Right atrium auricular region (tissue), 2 donors: ENCODE results near the gene MCM3. TPM values are rescaled to one million over a fixed set of nuclear protein-coding genes. Genes with fewer than 3 reads are reported as not detected.

ENCODE experiments used
- DNase-seq: peaks from one replicate; pipeline ENCODE4 v3.0.0-alpha.2; 2019; ENCODE audit warnings: low spot score
- H3K27ac ChIP-seq, 2 donors: fragments of 200-600 bp; sonication (generic); 1 replicate in 1 of 2; 2 replicates in 1 of 2; pipeline ENCODE4 v1.5.1; 2016 to 2019
- H3K27me3 ChIP-seq, 2 donors: fragments of 200-600 bp; sonication (generic); one replicate each; pipeline versions ENCODE4 v1.5.1 to v1.6.0; 2017 to 2019
- H3K36me3 ChIP-seq: fragments of 200-600 bp; sonication (generic); one replicate; pipeline ENCODE4 v1.5.1; 2016
- H3K4me1 ChIP-seq, 2 donors: fragments of 200-600 bp; sonication (generic); one replicate each; pipeline versions ENCODE4 v1.5.1 to v1.6.0; 2017 to 2019
- H3K4me3 ChIP-seq, 2 donors: fragments of 200-600 bp; sonication (generic); 1 replicate in 1 of 2; 2 replicates in 1 of 2; pipeline ENCODE4 v1.5.1; 2017 to 2019; ENCODE audit warnings: mild to moderate bottlenecking in 1 of 2, moderate library complexity in 1 of 2
- H3K9me3 ChIP-seq, 2 donors: fragments of 200-600 bp; sonication (generic); one replicate each; pipeline ENCODE4 v1.5.1; 2019
- total RNA-seq, 2 donors: library from RNA; depleted of rRNA; stranded (reverse); fragments of >200 nt; gene quantifications; one replicate each; pipeline ENCODE4 v1.1.0, GENCODE V29; 2016
- TF ChIP-seq, protein P1 (sequence below), 2 donors: fragments of 200-600 bp; sonication (generic); IDR thresholded peaks; one replicate each; pipeline ENCODE4 v1.5.1; 2019; ENCODE audit warnings: antibody characterized with exemption in 2 of 2

MCM3 gene
- total RNA-seq, 2 donors from 2014 or later, result 18.5 to 20.8 TPM

DNA sequence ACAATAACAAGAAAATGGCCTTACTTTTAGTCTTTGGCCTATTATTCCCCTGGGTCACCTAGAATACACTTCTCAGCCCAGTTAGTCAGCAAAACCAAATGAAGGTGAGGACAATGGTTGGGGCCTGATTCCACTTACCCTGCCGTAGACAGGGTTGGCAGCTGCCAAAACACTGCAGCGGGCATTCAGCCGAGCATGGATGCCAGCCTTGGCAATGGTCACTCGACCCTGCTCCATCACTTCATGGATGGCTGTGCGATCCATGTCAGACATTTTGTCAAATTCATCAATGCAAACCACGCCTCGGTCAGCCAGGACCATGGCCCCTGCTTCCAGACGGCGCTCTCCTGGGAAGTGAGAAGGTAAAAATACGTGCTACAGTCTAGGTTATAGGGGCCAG lies 8.4 kb downstream of the MCM3 start:
- H3K4me1 ChIP-seq, result no peaks in the 10 kb centered on the region
- TF ChIP-seq, protein P1, sequence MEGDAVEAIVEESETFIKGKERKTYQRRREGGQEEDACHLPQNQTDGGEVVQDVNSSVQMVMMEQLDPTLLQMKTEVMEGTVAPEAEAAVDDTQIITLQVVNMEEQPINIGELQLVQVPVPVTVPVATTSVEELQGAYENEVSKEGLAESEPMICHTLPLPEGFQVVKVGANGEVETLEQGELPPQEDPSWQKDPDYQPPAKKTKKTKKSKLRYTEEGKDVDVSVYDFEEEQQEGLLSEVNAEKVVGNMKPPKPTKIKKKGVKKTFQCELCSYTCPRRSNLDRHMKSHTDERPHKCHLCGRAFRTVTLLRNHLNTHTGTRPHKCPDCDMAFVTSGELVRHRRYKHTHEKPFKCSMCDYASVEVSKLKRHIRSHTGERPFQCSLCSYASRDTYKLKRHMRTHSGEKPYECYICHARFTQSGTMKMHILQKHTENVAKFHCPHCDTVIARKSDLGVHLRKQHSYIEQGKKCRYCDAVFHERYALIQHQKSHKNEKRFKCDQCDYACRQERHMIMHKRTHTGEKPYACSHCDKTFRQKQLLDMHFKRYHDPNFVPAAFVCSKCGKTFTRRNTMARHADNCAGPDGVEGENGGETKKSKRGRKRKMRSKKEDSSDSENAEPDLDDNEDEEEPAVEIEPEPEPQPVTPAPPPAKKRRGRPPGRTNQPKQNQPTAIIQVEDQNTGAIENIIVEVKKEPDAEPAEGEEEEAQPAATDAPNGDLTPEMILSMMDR (IDR thresholded peaks at IDR 0.05), result no peak

DNA sequence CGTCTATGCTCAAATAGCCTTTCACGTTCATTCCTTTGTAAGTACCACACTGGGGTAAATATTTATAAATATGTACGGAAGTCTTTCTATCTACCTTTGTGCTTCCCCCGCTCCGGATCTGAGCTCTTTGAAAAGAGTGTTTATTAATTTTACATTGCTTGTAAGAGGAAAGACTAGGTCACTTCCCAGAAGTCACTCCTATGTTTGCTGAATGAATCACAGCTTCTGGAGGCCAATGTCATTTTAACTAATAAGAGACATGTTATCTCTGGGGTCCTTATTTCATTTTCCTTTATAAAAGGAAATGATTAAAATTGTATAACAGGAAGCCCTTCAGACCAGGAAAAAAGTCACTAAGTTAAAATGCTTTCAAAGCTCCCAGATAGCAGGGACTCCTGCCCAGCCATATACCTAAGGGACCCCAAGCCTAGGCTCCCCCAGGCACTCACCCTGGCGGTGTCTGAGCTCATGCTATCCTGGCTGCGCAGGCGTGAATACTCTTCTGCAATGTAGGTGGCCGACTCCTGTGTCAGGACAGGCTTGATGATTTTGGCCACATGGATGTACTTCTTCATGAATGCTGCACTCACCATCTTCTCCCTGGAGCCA lies 12.6 kb downstream of the MCM3 start:
- TF ChIP-seq, protein P1 (IDR thresholded peaks at IDR 0.05), result no peak
- Histone ChIP-seq H3K27ac (peak overlapping the region in 1 of 2 donors; percentile 25), H3K36me3 (peaks cover 54% of the 10 kb centered on the region)

More for the DNA sequence above, 8.4 kb downstream of the MCM3 start:
- DNase-seq, result peak; percentile 23
- peaks cover 62% of the 10 kb centered on the region for H3K36me3 ChIP-seq
- H3K4me3 ChIP-seq, result no peak overlapping the region
- H3K27ac ChIP-seq, result no peak overlapping the region
- no peaks in the 10 kb centered on the region for H3K9me3 ChIP-seq
- no peaks in the 10 kb centered on the region for H3K27me3 ChIP-seq

DNA sequence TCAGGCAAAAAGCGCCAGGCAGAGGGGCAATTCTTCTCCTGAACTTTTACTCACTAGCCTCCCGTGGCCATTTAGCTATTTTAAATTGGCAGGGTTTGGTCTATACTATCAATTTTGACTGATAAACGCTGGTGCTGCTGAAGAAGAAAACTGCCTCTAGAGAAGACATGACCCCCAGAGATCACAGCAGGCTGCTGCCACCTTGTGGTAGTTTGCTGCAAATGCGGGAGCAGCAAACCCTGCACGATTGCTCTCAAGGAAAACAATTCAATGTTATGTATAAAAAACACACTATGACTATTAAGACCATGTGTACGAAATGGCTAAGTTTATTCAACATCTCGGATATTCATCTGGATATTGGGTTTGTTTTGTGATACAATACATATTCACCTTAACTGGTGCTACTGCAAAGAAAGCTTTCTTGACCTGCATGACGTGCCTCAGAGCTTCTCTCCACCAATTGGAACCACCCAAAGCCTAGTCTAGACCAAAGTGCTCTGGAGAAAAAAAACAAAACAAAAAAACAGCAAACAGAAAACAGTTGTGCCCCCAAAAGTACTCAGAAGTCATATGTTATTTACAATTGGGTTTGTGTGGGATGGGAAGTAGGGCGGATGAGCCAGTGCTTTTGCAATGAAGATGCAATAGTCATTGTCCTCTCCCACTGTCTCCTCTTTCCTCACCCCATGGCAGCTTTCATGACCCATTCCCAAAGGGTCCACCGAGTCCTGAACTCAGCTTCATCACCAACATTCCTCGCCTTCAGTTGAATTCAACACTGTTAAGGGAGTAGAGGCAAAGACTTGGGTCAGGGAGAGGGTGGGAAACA lies 20.6 kb downstream of the MCM3 start:
- Histone ChIP-seq H3K27me3 (no peaks in the 10 kb centered on the region), H3K4me1 (no peaks in the 10 kb centered on the region), H3K9me3 (no peaks in the 10 kb centered on the region), H3K4me3 (no peak overlapping the region), H3K27ac (no peak overlapping the region), H3K36me3 (peaks cover 47% of the 10 kb centered on the region)
- DNase-seq, result peak; percentile 63
- TF ChIP-seq, protein P1 (IDR thresholded peaks at IDR 0.05), result peak; percentile 78 to 92

More for the DNA sequence above, 12.6 kb downstream of the MCM3 start:
- H3K4me1 ChIP-seq, result no peaks in the 10 kb centered on the region
- H3K4me3 ChIP-seq, result no peak overlapping the region
- no peaks in the 10 kb centered on the region for H3K9me3 ChIP-seq
- no peak for DNase-seq
- no peaks in the 10 kb centered on the region for H3K27me3 ChIP-seq

DNA sequence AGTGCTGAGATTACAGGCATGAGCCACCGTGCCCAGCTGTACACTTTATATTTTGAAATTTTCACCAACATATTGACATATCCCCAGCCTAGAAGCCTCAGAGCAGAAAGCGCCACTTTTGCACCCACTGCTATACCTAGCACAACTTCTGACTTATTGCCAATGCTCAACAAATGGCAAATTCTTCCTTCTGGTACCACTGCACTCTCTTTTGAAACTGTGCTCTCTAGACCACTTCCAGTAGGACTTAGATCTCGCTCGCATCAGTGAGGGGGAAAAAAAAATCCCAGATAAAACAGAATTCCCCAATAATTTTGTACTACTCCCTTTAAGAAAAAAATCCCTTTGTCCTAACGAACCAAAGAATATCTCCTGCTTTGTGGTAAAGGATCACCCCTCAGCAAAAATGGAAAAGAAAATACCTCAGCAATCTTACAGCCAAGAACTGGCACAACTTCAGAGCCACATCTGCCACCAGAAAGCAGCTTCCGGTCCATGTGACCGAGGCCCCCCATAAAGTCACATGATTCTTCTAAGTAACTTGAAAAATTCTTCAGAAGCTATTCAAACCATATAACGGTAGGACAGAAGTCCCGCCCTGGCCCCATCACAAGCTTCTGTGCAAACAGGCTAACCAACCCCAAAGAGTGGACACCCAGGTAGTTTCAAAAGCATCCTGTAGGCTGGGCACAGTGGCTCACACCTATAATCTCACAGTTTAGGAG lies 21.8 kb downstream of the MCM3 start:
- DNase-seq, result no peak
- H3K4me1 ChIP-seq, result no peaks in the 10 kb centered on the region
- TF ChIP-seq, protein P1 (IDR thresholded peaks at IDR 0.05), result no peak
- no peaks in the 10 kb centered on the region for H3K27me3 ChIP-seq
- H3K27ac ChIP-seq, result no peak overlapping the region
- H3K36me3 ChIP-seq, result peaks cover 35% of the 10 kb centered on the region
- H3K9me3 ChIP-seq, result no peaks in the 10 kb centered on the region
- H3K4me3 ChIP-seq, result no peak overlapping the region

DNA sequence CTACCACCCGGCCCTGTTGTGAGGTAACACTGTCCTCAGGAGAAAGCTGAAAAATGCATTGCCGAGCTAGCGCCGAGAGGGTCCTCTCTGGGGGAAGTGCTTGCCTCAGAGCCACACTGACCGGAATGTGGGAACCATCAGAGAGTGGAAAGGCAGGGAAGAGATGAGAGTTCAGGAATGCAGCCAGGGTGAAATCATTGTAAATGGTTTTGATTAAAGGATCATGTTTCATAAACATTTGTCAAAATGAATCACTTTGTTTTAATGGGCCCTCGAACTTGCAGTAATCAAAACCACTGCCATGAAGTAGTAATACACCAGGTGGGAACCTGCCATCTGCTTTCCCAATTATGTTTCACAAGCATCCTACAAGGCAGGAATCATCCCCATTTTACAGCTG lies 23.3 kb downstream of the MCM3 start:
- Histone ChIP-seq H3K36me3 (peaks cover 24% of the 10 kb centered on the region), H3K27ac (no peak overlapping the region)
- TF ChIP-seq, protein P1 (IDR thresholded peaks at IDR 0.05), result no peak

More for the DNA sequence above, 23.3 kb downstream of the MCM3 start:
- H3K4me3 ChIP-seq, result no peak overlapping the region
- H3K4me1 ChIP-seq, result no peaks in the 10 kb centered on the region
- H3K9me3 ChIP-seq, result no peaks in the 10 kb centered on the region
- no peak for DNase-seq
- no peaks in the 10 kb centered on the region for H3K27me3 ChIP-seq
